Stomach (tissue), 4 donors: Measurements from ENCODE around the gene C22orf15.

Experiments used
- EP300 ChIP-seq: sonication (generic); formaldehyde crosslinking; IDR thresholded peaks from one replicate; pipeline ENCODE4 v1.6.1; 2017; ENCODE audit warnings: antibody characterized with exemption
- POLR2A ChIP-seq, 4 donors: fragments of 450-650 bp; IDR thresholded peaks; one replicate each; pipeline ENCODE4 v1.6.1; 2016; ENCODE audit warnings: antibody characterized with exemption in 4 of 4, control low read depth in 2 of 4, mild to moderate bottlenecking in 1 of 4, moderate library complexity in 1 of 4
- POLR2AphosphoS5 ChIP-seq, 3 donors: sonication (generic); formaldehyde crosslinking; IDR thresholded peaks; one replicate each; pipeline ENCODE4 v1.6.1; 2016; ENCODE audit warnings: antibody characterized with exemption in 3 of 3
- TF ChIP-seq, protein P1 (sequence below), 7 experiments: fragments of 450-650 bp in 4 of 7; fragments of 200-600 bp in 3 of 7; sonication (generic) in 3 of 7; IDR thresholded peaks; one replicate each; pipeline ENCODE4 v1.5.1; 2016 to 2019; ENCODE audit warnings: antibody characterized with exemption in 7 of 7, control low read depth in 2 of 7, mild to moderate bottlenecking in 1 of 7

DNA sequence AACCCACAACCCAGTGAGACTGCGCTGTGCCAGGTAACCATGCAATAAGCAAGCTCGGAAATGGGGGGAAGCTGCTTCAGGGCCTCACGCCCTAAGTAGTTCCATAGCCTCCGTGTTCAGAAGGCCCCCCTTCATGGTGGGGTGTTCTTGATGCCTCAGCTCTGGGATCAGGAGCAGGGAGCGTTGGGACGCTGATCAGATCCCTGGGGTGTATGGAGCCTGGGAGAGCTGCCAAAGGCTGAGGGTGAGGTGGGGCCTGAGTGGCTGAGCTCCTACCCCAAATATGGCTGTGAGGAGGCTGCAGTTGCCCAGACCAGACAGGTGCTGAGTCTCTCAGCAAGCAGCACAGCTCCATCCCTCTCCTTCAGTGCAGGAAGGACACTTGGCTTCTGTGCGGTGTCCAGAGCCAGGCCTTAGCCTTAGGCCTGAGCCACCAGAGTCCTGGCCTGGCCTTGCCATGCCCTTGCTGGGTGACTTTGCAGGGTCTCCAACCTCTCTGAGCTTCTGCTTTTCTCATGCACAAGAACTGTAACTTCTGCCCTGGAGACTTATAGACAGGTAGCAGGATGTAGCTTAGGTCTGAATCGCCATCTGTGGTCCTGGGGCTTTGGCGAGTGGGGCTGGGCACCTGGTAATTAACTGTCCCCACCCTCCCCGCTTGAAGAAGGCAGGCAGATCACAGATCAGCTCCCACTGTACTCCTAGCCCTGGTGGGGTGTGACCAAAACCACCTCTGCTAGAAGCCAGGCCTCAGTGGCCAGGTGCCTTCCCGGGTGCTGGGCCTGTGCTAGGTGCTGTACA lies 15.2 kb downstream of the C22orf15 start:
- no peak for TF ChIP-seq POLR2AphosphoS5 (IDR thresholded peaks at IDR 0.05)
- TF ChIP-seq, protein P1, sequence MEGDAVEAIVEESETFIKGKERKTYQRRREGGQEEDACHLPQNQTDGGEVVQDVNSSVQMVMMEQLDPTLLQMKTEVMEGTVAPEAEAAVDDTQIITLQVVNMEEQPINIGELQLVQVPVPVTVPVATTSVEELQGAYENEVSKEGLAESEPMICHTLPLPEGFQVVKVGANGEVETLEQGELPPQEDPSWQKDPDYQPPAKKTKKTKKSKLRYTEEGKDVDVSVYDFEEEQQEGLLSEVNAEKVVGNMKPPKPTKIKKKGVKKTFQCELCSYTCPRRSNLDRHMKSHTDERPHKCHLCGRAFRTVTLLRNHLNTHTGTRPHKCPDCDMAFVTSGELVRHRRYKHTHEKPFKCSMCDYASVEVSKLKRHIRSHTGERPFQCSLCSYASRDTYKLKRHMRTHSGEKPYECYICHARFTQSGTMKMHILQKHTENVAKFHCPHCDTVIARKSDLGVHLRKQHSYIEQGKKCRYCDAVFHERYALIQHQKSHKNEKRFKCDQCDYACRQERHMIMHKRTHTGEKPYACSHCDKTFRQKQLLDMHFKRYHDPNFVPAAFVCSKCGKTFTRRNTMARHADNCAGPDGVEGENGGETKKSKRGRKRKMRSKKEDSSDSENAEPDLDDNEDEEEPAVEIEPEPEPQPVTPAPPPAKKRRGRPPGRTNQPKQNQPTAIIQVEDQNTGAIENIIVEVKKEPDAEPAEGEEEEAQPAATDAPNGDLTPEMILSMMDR (IDR thresholded peaks at IDR 0.05) = no peak
- no peak for TF ChIP-seq POLR2A (IDR thresholded peaks at IDR 0.05)
- no peak for TF ChIP-seq EP300
